HG02943 (cell line): Measurements from ENCODE around the gene CNTNAP5.

Source experiments
- ATAC-seq: cut with Tn5 transposase; IDR thresholded peaks from one replicate; pipeline ENCODE4 v1.9.1; 2021; ENCODE audit warnings: mild to moderate bottlenecking, low read depth, moderate library complexity; ENCODE audit not compliant: unreplicated experiment

CNTNAP5 gene

GRCh38 chr2:124867247-124867646, 842.2 kb downstream of the CNTNAP5 start:
- no peak for ATAC-seq

- ATAC-seq, result no peak
These were observed 849.1 kb downstream of the CNTNAP5 start for GRCh38 chr2:124874219-124874618.

GRCh38 chr2:124874676-124875075, 849.6 kb downstream of the CNTNAP5 start:
- ATAC-seq, result no peak

DNA sequence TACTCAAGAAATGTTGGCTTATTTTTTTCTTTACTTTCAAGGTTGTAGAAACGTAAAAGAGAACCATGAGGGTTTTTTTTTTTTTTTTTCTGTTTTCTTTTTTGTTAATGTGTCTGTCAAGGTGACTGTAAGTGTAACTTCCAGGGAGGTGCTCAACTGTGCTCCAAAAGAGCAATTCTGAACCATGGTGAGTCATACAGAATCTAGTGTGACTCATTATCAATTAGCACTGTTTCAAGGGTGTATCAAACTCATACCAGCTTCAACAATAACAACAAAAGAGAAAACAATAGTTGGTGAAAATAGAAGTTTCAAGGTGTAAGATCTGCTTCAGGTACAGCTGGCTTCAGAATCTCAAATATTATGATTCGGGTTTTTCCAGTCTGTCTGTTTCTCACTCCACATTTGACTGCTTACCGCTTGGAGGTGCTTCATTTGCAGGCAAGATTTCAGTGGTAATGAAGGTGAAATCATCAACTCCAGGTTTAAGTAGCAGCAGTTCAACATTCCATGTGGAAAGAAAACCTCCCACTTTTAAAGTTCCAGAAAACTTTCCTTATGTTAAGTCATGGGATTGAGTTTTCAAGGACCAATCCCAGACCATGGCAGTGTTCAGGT, 850.6 kb downstream of the CNTNAP5 start:
- ATAC-seq, result no peak

DNA sequence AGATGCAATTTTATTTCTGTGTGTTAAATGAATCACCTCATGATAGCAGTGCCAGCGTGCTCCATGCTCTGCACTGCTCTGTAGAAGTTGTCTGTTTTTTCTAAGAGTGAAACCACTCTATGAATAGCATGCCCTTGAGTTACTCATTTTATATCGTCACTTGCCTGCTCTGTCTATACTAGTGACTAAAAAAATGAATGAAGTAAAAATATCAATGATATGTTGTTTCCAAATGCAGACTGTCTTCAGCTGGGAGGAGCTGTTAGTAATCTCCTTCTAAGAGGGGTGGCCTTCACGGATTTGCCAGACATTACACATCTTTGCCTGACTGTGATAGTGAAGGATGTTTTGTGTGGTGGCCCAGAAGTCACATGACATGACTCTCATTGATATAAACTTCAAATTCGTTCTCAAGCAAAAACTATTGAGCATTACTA, 852.1 kb downstream of the CNTNAP5 start:
- ATAC-seq, result no peak

- ATAC-seq, result no peak
These were observed 854.6 kb downstream of the CNTNAP5 start for GRCh38 chr2:124879640-124880039.

DNA sequence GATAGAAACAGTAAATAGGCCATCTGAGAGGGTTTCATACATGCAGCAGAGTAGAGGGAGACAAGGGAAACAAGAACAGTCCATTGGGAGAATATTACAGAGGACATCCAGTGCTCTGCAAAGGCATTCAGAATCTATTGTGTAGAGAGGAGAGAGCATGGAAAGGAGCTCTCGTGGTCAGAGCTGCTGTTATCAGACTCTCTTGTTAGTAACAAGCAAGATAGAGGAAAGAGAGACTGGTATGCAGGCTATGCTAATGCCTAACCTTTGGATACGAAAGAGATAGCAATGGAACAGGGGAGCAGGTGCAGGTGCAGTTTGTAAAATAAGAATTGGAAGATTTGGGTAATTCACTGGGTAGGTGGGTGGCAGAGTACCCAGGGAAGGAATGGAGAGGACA, 855.9 kb downstream of the CNTNAP5 start:
- ATAC-seq, result no peak

DNA sequence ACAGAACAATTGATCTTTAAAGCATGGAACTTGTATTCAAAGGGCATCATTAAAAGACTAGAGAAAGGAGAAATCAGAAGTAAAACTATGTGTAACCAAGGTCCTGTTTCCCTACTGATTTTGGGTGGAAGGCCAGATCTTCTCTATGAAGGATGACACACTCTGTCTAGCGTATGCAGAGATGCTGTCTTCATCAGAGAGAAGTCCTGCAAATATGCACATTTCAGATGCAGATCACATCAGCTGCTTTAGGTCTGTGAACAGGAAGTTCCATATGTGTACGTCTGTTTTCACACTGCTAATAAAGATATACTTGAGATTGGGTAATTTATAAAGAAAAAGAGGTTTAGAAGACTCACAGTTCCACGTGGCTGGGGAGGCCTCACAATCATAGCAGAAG, 857.3 kb downstream of the CNTNAP5 start:
- no peak for ATAC-seq

DNA sequence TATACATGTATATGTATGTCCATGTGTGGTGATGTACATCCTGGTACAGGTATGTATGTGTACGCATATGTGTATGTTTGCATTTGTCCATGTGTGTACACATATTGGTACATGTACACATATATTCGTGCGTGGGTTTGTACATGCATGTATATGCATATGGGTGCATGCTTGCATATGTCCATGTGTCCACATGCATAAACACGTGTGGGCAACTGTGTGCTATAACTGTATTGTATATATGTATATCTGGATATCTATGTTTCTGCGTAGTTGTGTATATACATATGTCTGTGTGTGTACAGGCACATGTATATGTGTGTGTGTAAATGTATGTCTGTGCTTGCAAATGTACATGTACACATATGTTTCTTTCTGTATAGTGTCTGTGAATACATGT, 858.5 kb downstream of the CNTNAP5 start:
- no peak for ATAC-seq

- no peak for ATAC-seq
These were observed 859.2 kb downstream of the CNTNAP5 start for GRCh38 chr2:124884315-124884714.

DNA sequence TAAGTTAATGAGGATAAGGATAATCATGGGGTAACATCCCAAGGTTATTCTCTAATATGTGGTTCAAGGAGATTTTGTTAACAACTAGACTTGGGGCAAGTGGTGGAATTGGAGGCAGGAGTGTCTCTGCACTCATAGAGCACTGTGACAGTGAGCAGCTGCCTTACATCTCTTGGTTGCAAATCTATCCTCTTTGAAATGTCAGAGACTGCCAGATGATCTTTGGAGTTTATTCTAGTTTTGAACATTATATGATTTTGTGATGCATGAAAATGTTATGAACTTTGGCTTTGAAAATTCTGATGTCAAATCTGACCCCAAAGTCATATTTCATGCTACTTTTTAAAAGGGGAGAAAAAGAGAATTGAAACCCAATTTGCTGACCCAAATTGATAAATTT, 861.1 kb downstream of the CNTNAP5 start:
- ATAC-seq, result no peak

GRCh38 chr2:124887466-124887865, 862.4 kb downstream of the CNTNAP5 start:
- ATAC-seq, result no peak

GRCh38 chr2:124888431-124888830, 863.3 kb downstream of the CNTNAP5 start:
- no peak for ATAC-seq

GRCh38 chr2:124894199-124894598, 869.1 kb downstream of the CNTNAP5 start:
- no peak for ATAC-seq

DNA sequence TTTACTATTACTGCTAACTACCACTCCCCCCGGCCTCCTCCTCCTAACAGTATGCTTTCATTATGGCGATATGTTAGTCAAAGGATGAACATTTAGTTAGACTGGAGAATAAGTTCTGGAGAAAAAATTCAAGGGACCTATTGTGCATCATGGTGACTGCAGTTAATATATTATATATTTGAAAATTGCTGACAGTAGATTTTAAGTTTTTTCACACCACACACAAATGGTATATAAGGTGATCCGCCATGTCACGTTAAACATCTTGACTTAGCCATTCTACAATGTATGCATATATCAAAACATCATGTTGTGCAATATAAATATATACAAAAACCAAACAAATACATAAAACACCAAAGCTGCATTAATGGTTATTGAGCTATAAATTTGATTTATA, 873.7 kb downstream of the CNTNAP5 start:
- ATAC-seq, result no peak

DNA sequence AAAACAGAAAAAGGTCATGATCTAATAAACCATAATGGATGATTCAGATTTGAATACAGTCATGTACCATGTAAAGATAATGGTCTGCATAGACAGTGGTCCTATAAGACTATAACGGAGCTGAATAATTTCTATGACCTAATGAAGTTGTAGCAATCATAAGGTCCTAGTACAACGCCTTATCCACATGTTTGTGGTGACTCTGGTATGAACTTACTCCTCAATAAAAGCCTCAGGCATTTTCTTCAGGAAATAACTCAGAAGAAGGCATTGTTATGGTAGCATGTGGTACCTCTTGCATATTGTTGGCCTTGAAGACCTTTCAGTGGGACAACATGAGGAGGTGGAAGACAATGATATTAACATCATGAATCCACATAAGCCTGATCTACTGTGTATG, 883.3 kb downstream of the CNTNAP5 start:
- no peak for ATAC-seq

- no peak for ATAC-seq
These were observed 886.5 kb downstream of the CNTNAP5 start for GRCh38 chr2:124911560-124911959.

DNA sequence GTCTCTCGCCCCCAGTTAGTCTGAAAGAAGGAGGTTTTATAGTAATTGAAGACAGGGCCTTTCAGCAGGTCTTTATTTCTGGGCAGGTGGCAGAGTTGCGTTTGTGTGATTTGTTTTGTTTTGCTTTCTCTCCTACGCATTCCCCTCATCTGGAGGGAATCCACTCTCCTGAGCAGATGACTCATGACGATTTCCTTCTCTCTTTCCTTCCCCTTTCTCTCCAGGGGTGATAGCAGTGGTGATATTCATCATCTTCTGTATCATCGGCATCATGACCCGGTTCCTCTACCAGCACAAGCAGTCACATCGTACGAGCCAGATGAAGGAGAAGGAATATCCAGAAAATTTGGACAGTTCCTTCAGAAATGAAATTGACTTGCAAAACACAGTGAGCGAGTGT, 888.8 kb downstream of the CNTNAP5 start:
- no peak for ATAC-seq

DNA sequence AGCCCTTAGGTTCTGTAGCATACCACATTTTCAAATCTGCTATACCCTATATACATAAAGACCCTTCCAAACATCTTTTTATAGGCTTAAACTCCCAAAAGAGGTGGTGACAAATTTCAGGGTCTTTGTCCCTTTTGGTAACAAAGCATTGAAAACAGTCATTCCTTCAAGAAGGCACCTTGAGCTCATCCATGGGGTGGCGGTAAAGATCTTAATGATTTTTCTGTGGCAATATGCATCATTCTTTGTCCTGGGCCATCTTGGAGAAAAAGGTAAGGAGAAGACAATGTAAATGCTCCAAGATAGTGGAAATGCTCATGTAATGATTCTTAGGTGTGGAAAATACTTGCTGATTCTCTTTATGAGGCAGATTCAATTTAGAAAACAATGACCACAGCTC, 890.5 kb downstream of the CNTNAP5 start:
- ATAC-seq, result no peak

- ATAC-seq, result no peak
These were observed 894.2 kb downstream of the CNTNAP5 start for GRCh38 chr2:124919296-124919695.

DNA sequence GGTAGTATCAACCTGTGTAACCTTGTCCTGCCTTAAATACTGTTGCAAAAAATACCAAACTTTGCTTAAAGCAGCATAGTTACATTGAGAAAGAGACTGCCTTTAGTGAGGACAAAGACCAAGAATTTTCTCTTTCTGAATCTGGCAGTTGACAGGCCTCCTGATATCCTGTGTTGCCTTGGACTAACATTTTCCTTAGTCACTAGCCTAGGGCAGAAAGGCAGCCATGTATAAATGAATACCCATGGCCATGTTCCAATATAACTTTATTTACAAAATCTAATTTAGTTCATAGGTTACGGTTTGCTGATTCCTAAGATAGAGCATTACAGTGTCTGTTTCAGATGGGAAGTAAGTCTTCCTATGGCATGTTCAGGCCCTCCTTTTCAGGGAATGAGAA, 895.4 kb downstream of the CNTNAP5 start:
- ATAC-seq, result no peak

GRCh38 chr2:124921191-124921590, 896.1 kb downstream of the CNTNAP5 start:
- ATAC-seq, result no peak

DNA sequence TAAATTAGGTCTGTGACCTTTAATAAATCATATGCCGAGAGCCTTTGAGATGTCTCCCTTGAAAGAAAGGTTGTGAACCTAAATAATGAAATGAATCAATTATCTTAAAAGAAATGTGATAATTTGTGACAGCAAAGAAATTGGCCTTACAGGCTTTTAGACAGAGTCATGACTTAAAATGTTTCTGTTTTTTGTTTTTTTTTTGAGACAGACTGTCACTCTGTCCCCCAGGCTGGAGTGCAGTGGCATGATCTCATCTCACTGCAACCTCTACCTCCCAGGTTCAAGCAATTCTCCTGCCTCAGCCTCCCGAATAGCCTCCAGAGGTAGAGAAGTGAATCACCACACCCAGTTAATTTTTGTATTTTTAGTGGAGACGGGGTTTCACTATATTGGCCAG, 898.0 kb downstream of the CNTNAP5 start:
- ATAC-seq, result no peak
